Mucosa of descending colon (tissue), 3 donors: ENCODE data around the gene RAC3. TPM values are rescaled to one million over a fixed set of nuclear protein-coding genes. Genes with fewer than 3 reads are reported as not detected.
A peak's percentile ranks its signal among the peaks of the same experiment; 100 is the strongest.

Source experiments
- ATAC-seq: fragments of 200-7000 bp; cut with Tn5 transposase; one replicate; pipeline ENCODE4 v1.9.1; 2020; ENCODE audit warnings: mild to moderate bottlenecking, moderate library complexity
- DNase-seq, 3 donors: peaks; one replicate each; pipeline ENCODE4 v3.0.0-alpha.2; 2020
- H3K36me3 ChIP-seq: fragments of 200-600 bp; one replicate; pipeline ENCODE4 v1.8.0; 2021; ENCODE audit warnings: low read depth, mild to moderate bottlenecking
- H3K4me1 ChIP-seq: fragments of 200-600 bp; one replicate; pipeline ENCODE4 v1.8.0; 2021; ENCODE audit warnings: low read depth, mild to moderate bottlenecking
- H3K4me3 ChIP-seq: fragments of 200-600 bp; one replicate; pipeline ENCODE4 v1.8.0; 2021; ENCODE audit warnings: mild to moderate bottlenecking
- H3K9me3 ChIP-seq: fragments of 200-600 bp; one replicate; pipeline ENCODE4 v1.8.0; 2021; ENCODE audit warnings: mild to moderate bottlenecking
- CTCF ChIP-seq: fragments of 200-600 bp; IDR thresholded peaks from one replicate; pipeline ENCODE4 v1.8.0; 2022; ENCODE audit warnings: antibody characterized with exemption, mild to moderate bottlenecking
- intact Hi-C, 2 donors: fragments of 100-400 bp; cut with DNase I in 1 of 2; cut with micrococcal nuclease in 1 of 2; formaldehyde crosslinking; loops; one replicate each; pipeline versions ENCODE4 v1.11.0 to v1.11.1; 2022; cut with DNase I, micrococcal nuclease
- total RNA-seq, 3 donors: library from RNA; stranded (reverse); fragmentation: NEBNext Ultra II Directional in 2 of 3; extraction: Animal tissue kit (Norgen Biotek cat#: 25700) in 2 of 3; gene quantifications; one replicate each; pipeline versions ENCODE4 v1.2.1 to v1.2.4, GENCODE V29; 2021 to 2023
- donor health status: DM: no; HTN: no; CAD: no; lungs with moderate emphysema.
- donor health status: DM: no; HTN: no; CAD: no.
- donor health status: DM: no; HTN: yes; CAD: no.

RAC3 gene
- total RNA-seq, 3 donors from 2014 or later = 3.4 to 6.2 (median 4.2) TPM

DNA sequence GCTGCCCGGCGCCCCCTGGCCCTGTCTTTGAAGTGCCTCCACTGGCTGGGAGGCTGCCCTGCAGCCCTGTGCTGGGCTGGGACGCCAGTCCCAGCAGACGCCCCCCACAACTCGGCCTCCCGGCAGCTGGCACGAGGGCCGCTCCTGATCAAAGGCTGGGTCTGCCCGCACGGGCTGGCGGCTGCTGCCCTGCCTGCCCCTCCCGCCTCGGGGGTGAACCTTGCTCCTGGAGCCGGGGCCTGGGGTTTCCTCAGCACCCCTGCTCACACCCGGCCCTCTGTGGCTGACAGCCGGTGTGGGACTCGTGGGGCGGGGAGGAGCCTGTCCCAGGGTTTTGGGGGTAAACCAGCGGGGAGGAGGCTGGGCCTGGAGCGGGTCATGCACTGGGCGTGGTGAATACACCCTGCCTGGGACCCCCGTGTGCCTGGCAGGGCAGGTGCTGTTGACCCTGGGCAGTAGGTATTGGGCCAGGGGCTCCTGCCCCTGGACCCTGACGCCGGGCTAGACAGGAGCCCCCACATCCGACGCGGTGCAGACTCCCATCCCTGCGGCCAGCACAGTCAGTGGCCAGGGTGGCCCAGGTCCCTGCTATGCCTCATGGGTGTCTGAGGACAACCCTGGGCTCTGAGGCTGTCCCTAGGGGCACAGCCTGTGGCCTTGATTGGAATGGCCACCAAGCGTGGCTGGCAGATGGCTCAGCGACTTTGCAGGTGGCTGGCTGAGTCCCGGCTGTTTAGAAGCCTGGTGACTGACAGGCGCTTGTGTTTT, 30.5 kb upstream of the RAC3 start:
- H3K9me3 ChIP-seq = no peaks in the 10 kb centered on the region
- intact Hi-C loops = no loop called here
- no peaks in the 10 kb centered on the region for H3K36me3 ChIP-seq
- no peak overlapping the region for H3K4me3 ChIP-seq
- ATAC-seq = peak; percentile 25
- no peak for DNase-seq
- TF ChIP-seq CTCF = no peak
- no peaks in the 10 kb centered on the region for H3K4me1 ChIP-seq

DNA sequence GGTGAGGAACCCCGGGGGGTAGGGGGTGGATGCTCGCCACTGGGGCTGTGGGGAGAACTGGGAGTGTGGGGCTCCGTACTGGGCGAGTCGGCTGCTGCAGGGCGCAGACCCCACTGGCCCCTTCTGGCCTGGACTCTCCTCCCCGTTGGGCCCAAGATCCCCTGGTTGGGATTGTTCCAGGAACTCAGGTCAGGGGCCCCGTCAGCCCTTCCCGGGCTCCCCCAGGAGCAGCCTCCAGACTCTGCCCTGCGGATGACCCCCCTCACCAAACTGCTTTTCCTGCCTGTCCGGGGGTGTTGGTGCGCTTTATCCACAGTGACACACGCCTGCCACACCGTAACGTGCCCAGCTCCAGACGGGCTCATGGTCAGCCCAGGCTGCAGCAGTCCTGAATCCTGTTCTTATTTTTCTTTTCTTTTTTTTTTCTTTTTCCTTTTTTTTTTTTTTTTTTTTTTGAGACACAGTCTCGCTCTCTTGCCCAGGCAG, 29.9 kb upstream of the RAC3 start:
- no peaks in the 10 kb centered on the region for H3K9me3 ChIP-seq
- H3K36me3 ChIP-seq = no peaks in the 10 kb centered on the region
- ATAC-seq (no peak), DNase-seq (no peak)
- H3K4me3 ChIP-seq = no peak overlapping the region
- intact Hi-C loops = no loop called here
- no peak for TF ChIP-seq CTCF
- no peaks in the 10 kb centered on the region for H3K4me1 ChIP-seq

DNA sequence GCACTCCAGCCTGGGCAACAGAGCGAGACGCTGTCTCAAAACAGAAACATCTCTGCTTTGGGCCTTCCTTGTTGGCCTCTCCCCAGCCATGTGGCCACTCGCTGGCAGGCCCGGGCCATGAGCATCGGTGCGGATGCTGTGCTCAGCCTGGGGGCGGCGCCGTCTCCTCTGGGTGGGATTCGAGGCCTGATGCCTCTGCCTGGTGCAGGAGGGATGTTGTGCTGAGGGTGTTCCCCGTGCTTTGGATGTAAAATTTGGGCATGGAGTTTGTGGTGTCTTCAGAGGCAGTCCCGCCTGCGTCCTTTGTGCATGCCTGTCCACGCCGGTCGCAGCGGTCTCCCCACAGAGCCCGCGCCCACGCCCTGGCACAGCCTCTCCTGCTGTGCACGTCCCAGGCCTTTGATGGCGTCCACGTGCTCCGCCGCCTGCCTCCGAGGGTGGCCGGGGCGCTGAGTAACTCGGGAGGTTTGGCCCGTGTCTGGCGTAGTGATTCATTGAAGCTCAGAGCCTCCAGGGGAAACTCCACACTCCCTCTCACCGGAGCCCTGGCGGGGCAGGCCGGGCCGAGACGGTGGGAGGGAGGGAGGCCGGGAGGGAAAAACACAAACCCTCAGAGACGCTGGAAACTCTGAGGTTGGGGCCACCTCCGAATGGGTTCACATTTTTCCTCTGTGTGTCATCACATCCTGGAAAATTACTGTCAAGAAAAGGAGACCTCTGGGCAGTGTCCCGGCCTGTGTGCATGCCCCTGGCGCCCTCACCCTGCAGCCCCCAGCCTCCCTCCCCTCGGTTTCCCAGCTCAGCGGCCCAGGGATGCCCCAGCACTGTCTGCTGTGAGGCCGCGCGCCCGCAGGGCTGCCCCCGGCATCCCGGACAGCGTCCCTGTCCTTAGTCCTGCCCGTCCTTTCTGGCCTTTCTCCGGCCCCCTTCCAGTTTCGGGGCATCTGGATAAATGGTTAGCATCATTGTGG, 27.8 kb upstream of the RAC3 start:
- DNase-seq = no peak

DNA sequence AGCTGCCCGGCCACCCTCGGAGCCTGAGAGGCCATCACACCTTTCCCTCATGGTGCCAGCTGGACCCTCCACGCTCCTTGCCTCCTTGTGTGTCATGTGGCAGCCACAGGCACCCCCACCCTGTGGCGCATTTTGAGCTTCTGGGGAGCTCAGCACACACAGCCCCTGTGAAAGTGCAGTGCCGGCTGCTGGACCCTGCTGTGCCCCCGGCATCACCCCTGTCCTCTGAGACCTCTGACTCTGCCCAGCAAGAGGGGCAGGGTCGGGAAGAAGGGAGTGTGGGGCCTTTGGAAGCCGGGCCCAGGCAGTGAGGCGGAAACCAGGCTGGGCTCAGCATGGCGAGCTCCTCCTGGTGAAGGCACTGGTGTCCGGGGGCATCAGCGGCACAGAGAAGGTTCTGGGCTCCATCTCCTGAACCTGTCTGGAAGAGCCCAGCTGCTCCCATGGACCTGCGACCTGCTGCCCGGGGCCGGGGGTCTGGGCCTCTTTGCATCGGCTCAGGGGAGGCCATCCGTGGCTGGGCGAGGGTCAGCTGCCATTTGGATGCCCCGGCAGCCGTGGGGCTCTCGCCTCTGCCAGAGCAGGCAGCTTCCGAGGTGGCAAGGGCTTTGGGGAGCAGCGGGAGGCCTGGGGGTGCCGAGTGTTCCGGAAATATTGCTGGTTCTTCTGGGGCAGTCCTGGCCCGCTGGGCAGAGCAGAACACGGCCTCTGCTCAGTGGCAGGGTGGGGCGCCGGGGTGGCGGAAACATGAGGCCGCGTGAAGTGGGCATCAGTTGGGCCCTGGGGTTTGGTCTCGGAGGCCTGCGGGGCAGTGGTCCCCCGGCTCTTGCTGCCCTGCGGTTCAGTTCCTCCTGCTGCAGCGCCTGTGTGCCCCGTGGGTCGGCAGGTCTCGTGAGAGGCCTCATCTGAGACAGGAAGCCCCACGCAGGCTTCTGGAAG, 26.7 kb upstream of the RAC3 start:
- ATAC-seq (no peak), DNase-seq (no peak)
- Histone ChIP-seq H3K4me3 (no peak overlapping the region), H3K36me3 (no peaks in the 10 kb centered on the region), H3K9me3 (no peaks in the 10 kb centered on the region), H3K4me1 (no peaks in the 10 kb centered on the region)
- intact Hi-C loops = no loop called here
- no peak for TF ChIP-seq CTCF

More for the DNA sequence above, 27.8 kb upstream of the RAC3 start:
- Histone ChIP-seq H3K4me3 (no peak overlapping the region), H3K36me3 (no peaks in the 10 kb centered on the region), H3K9me3 (no peaks in the 10 kb centered on the region), H3K4me1 (no peaks in the 10 kb centered on the region)
- intact Hi-C loops = no loop called here
- peak; percentile 32 for ATAC-seq
- TF ChIP-seq CTCF = no peak
